Mononuclear cell (primary cell): Measurements from ENCODE around the gene ARHGEF16. TPM values are rescaled to one million over a fixed set of nuclear protein-coding genes. Genes with fewer than 3 reads are reported as not detected.

ENCODE experiments used
- H3K27me3 ChIP-seq: 2 replicates; pipeline ENCODE4 v1.6.0; 2011; ENCODE audit warnings: low read length, control low read depth; ENCODE audit not compliant: insufficient read depth
- H3K4me1 ChIP-seq: 2 replicates; pipeline ENCODE4 v1.5.1; 2011; ENCODE audit warnings: mild to moderate bottlenecking, low read length, control low read depth; ENCODE audit not compliant: insufficient read depth
- H3K4me3 ChIP-seq: 2 replicates; pipeline ENCODE4 v1.5.1; 2011; ENCODE audit warnings: mild to moderate bottlenecking, low read length, moderate library complexity
- H3K9me3 ChIP-seq: 2 replicates; pipeline ENCODE4 v1.5.1; 2011; ENCODE audit warnings: low read depth, mild to moderate bottlenecking, control low read depth, low read length
- total RNA-seq: library from RNA; depleted of rRNA; stranded (reverse); fragments of >200 nt; gene quantifications from one replicate; pipeline ENCODE4 v1.2.3, GENCODE V29; 2012

Gene ARHGEF16
- total RNA-seq, 1 donor, result not detected

- no peaks in the 10 kb centered on the region for H3K27me3 ChIP-seq
- no peaks in the 10 kb centered on the region for H3K4me1 ChIP-seq
- no peaks in the 10 kb centered on the region for H3K9me3 ChIP-seq
- no peak overlapping the region for H3K4me3 ChIP-seq
These were observed 37.3 kb upstream of the ARHGEF16 start for GRCh38 chr1:3417082-3417739.

DNA sequence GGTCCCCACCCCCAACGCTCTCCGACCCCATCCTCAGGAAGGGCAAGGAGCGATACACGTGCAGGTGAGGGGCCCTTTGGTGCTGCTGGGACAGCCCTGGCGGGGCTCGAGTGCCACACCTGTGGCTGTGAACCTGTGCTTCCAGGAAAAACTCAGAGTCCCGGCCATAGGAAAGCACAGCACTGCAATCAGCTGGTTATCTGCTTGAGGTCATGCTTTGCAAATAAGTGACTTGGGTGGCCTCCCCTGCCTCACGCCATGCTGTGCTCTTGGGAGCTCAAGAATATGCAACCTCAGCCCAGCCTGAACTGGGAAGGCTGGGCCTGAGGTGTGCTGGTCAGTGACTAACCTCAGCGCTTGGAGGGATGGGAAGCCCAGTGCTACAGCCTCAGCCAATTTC lies 36.5 kb upstream of the ARHGEF16 start:
- Histone ChIP-seq H3K27me3 (no peaks in the 10 kb centered on the region), H3K4me1 (no peaks in the 10 kb centered on the region), H3K9me3 (no peaks in the 10 kb centered on the region), H3K4me3 (no peak overlapping the region)

DNA sequence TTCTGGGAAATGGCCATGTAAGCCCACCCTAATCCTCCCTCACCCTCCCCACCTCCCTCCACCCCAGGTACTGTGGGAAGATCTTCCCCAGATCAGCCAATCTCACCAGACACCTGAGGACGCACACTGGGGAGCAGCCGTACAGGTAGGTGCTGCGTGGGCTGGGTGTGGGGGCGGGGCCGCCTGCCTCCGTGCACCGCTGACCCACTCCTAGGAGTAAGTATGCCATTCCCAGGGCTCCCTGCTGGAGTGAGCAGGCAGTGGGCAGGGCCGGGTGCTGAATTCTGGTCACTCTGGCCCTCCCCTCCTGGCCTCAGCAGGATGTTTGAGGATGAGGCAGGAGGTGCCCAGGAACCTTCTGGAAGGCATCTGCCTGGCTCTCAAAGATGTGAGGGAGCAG lies 35.9 kb upstream of the ARHGEF16 start:
- no peaks in the 10 kb centered on the region for H3K9me3 ChIP-seq
- no peaks in the 10 kb centered on the region for H3K27me3 ChIP-seq
- no peak overlapping the region for H3K4me3 ChIP-seq
- H3K4me1 ChIP-seq, result no peaks in the 10 kb centered on the region

DNA sequence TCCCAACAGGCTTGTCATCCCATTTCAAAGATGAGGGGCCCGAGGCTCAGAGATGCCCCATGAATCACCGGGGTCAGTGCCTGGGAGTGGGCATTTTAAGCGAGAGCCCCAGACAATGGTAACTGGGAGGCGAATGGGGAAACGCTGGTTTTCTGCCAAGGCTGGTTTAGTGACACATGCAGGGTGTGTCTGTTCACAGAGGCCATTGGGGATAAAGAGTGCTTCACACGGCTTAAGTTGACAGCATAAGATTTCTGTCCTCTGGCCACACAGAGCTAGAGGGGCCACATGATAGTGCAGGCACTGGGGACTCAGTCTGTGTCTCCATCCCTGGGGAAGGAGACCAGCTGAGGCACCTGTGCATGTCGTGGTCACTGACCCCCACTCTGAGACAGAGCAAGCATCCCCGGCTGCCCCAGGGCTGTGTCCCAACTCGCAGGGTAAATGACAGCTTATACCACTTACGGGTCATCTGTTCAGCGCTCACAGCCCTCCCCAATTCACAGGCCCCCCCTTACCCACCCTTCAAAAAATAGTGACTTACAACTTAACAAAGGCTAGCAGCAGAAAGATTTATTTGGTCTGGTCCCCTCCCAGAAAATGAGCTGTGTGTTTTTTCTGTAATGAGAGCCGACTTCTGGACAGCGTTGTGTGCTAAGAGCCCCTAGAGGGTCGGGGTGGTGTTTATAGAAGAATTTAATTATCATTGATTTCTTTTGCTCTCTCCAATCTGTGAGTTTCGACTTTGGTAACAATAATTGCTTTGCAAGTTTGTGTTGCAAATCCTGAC lies 34.9 kb upstream of the ARHGEF16 start:
- no peaks in the 10 kb centered on the region for H3K27me3 ChIP-seq
- H3K4me3 ChIP-seq, result no peak overlapping the region
- H3K4me1 ChIP-seq, result no peaks in the 10 kb centered on the region
- H3K9me3 ChIP-seq, result no peaks in the 10 kb centered on the region

DNA sequence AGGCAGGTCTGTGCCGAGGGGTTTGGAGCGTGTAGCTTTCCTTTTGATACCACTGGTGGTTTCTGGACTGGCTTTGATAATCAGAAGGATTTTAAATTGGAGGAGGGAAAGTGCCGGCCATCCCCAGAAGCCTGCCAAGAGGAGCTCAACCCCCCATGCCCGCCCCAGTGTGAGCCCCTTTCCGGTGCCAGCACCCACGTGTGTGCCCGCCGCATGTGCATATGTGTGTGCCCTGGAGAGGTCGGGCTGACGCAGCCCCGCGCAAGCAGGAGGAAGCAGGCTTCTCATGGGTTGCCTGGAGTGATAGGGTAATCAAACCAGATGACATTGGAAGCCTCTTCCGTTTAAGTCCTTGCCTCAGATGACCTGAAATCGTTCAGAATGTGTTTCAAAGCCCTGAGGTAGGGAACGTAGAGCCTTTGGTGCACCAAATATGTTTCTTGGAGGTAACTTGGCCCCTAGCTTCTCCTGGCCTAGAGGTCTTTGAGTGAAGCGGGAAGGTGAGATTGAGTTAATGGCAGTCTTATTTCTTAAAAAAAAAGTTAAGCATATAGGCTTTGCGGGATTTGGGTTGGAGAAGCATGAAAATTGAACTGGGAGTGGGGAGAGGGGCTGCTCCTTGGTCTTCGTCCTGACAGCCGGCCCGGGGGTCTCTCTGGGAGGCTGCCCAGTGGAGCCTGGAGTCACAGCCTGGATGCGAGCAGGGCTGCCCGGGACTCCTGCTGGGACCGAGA lies 34.1 kb upstream of the ARHGEF16 start:
- no peak overlapping the region for H3K4me3 ChIP-seq
- no peaks in the 10 kb centered on the region for H3K9me3 ChIP-seq
- H3K4me1 ChIP-seq, result no peaks in the 10 kb centered on the region
- H3K27me3 ChIP-seq, result no peaks in the 10 kb centered on the region

DNA sequence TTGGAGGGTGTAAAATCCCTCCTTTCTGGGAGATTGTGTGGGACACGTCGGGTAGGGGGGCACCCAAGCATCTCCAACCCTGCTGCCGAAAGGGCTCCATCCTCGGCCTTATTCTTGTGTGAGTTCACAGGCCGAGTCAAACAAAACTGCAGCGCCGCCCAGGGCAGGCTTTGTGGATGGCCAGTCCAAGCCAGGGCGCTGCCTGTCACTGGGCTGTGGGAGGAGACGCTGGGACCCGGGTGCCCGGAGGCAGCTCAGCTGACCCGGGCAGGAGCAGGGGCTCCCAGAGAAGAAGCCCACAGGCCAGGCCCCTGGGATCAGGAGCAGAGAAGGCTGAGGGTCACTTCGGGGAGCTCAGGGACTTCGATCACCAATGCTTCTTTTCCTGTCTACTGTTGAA lies 31.8 kb upstream of the ARHGEF16 start:
- Histone ChIP-seq H3K4me3 (no peak overlapping the region), H3K9me3 (no peaks in the 10 kb centered on the region), H3K4me1 (no peaks in the 10 kb centered on the region), H3K27me3 (no peaks in the 10 kb centered on the region)

GRCh38 chr1:3423245-3423829 lies 31.1 kb upstream of the ARHGEF16 start:
- H3K9me3 ChIP-seq, result no peaks in the 10 kb centered on the region
- H3K27me3 ChIP-seq, result no peaks in the 10 kb centered on the region
- H3K4me3 ChIP-seq, result no peak overlapping the region
- no peaks in the 10 kb centered on the region for H3K4me1 ChIP-seq

- Histone ChIP-seq H3K4me1 (no peaks in the 10 kb centered on the region), H3K9me3 (no peaks in the 10 kb centered on the region), H3K4me3 (no peak overlapping the region), H3K27me3 (no peaks in the 10 kb centered on the region)
These were observed 30.4 kb upstream of the ARHGEF16 start for GRCh38 chr1:3423896-3424611.

GRCh38 chr1:3425486-3426215 lies 28.8 kb upstream of the ARHGEF16 start:
- no peaks in the 10 kb centered on the region for H3K27me3 ChIP-seq
- no peaks in the 10 kb centered on the region for H3K4me1 ChIP-seq
- no peak overlapping the region for H3K4me3 ChIP-seq
- no peaks in the 10 kb centered on the region for H3K9me3 ChIP-seq

GRCh38 chr1:3426956-3427535 lies 27.4 kb upstream of the ARHGEF16 start:
- Histone ChIP-seq H3K4me3 (no peak overlapping the region), H3K4me1 (no peaks in the 10 kb centered on the region), H3K9me3 (no peaks in the 10 kb centered on the region), H3K27me3 (no peaks in the 10 kb centered on the region)

DNA sequence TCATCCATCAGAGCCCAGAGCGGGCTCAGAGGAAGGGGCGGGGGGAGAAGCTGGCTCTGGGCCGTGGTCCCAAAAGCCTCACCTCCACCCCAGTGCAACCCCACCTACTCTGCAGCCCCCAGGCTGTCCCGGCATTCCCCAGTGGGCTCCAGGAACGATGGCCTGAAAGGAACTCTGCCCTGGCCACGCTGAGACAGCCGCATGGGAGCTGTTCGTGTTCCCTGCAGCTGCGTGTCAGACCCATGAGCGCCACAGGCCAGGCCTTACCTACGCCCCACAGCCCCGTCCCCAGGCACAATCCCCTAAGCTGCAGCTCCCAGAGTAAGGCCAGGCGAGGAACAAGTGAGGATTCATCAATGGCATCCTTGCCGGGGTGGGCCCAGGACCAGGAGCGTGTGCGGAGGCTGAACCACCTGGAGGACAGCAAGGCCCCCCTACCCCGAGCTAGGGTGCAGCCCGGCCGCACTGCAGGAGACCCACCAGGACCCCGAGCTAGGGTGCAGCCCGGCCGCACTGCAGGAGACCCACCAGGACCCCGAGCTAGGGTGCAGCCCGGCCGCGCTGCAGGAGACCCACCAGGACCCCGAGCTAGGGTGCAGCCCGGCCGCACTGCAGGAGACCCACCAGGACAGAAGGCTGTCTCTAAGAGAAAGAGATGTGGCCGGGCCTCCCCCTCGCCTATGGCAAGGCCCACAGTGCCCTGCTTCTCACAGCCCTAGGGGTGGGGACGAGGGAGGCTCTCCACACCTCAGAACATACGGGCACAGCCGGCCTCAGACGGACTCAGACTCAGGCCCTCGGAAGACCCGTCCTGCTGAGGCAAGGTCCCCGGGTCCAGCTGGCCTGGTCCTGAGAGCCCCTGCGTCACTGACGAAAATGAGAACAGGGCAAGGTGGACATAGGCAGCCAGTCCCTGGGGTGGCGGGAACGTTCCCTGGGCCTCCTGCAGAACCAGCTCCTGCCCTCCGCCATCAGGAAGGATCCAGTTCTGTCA lies 26.5 kb upstream of the ARHGEF16 start:
- no peaks in the 10 kb centered on the region for H3K9me3 ChIP-seq
- no peak overlapping the region for H3K4me3 ChIP-seq
- H3K27me3 ChIP-seq, result no peaks in the 10 kb centered on the region
- H3K4me1 ChIP-seq, result no peaks in the 10 kb centered on the region

DNA sequence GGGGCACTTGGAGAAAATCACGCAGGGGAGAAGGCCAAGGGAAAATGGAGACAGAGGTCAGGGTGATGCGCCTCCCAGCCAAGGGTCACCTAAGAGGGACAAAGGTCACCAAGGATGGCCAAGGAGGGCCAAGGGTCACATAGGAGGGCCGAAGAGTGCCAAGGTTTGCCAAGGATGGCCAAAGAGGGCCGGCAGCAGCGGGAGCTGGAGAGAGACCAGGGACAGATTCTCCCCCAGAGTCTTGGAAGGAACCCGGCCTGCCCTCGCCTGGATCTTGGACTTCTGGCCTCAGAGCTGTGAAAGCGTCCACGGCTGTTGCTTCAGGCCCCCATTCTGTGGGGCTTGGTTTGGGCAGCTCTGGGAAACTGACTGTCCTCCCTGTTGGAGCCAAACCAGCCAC lies 25.6 kb upstream of the ARHGEF16 start:
- Histone ChIP-seq H3K9me3 (no peaks in the 10 kb centered on the region), H3K4me3 (no peak overlapping the region), H3K27me3 (no peaks in the 10 kb centered on the region), H3K4me1 (no peaks in the 10 kb centered on the region)

- Histone ChIP-seq H3K4me1 (no peaks in the 10 kb centered on the region), H3K27me3 (no peaks in the 10 kb centered on the region), H3K4me3 (no peak overlapping the region), H3K9me3 (no peaks in the 10 kb centered on the region)
These were observed 25.1 kb upstream of the ARHGEF16 start for GRCh38 chr1:3429320-3429719.
